ENCODE results near the gene CACNA1D. TPM values are rescaled to one million over a fixed set of nuclear protein-coding genes. Genes with fewer than 3 reads are reported as not detected.

Gene CACNA1D
- total RNA-seq, 4 donors from 2014 or later: 12.7 to 98.9 (median 25.0) TPM

GRCh38 chr3:53703630-53704362 is 209.4 kb downstream of the CACNA1D start:
- Histone ChIP-seq H3K36me3 (no peaks in the 10 kb centered on the region), H3K27ac (no peak overlapping the region), H3K9me3 (no peaks in the 10 kb centered on the region), H3K27me3 (no peaks in the 10 kb centered on the region), H3K4me3 (no peak overlapping the region), H3K4me1 (no peaks in the 10 kb centered on the region)
- no peak for TF ChIP-seq POLR2A (IDR thresholded peaks at IDR 0.05)
- no peak for TF ChIP-seq CTCF (IDR thresholded peaks at IDR 0.05)
- TF ChIP-seq EP300 (IDR thresholded peaks at IDR 0.05; ENCODE audit: low read depth): no peak
- TF ChIP-seq POLR2AphosphoS5 (IDR thresholded peaks at IDR 0.05): no peak
- DNase-seq: no peak
- in situ Hi-C loops (cut with MboI; ENCODE audit: low pct_ligation_motif_present in 1 of 4, low pct_unique_long_range_greater_than_20kb in 1 of 4, low sequenced_read_pairs in 3 of 4): loop anchor here in 2 of 4 donors (10.0 to 25.0 kb wide), 3 partner anchors 329 to 591 kb away; no protein-coding TSS in a partner anchor
- intact Hi-C loops (cut with DNase I; ENCODE audit: low total_unique reads): no loop called here
- 90 to 91% methylated on average over 4 to 13 of the region's 14 CpGs for WGBS, 2 donors (ENCODE audit: low coverage in 1 of 2)

GRCh38 chr3:53704363-53704725 is 209.9 kb downstream of the CACNA1D start:
- no peak for DNase-seq
- no peaks in the 10 kb centered on the region for H3K4me1 ChIP-seq
- H3K36me3 ChIP-seq: no peaks in the 10 kb centered on the region
- WGBS, 2 donors (ENCODE audit: low coverage in 1 of 2): 77% methylated on average over 4 of the region's 4 CpGs; no CpG with 5 or more reads in 1 of the 2 donors
- H3K4me3 ChIP-seq: no peak overlapping the region
- no peak overlapping the region for H3K27ac ChIP-seq
- in situ Hi-C loops (cut with MboI; ENCODE audit: low pct_ligation_motif_present in 1 of 4, low pct_unique_long_range_greater_than_20kb in 1 of 4, low sequenced_read_pairs in 3 of 4): loop anchor here in 2 of 4 donors (10.0 to 25.0 kb wide), 3 partner anchors 330 to 592 kb away; no protein-coding TSS in a partner anchor
- H3K27me3 ChIP-seq: no peaks in the 10 kb centered on the region
- intact Hi-C loops (cut with DNase I; ENCODE audit: low total_unique reads): no loop called here
- H3K9me3 ChIP-seq: no peaks in the 10 kb centered on the region
- TF ChIP-seq POLR2A (IDR thresholded peaks at IDR 0.05) (no peak), CTCF (IDR thresholded peaks at IDR 0.05) (no peak), EP300 (IDR thresholded peaks at IDR 0.05; ENCODE audit: low read depth) (no peak), POLR2AphosphoS5 (IDR thresholded peaks at IDR 0.05) (no peak)

GRCh38 chr3:53705024-53705745 is 210.8 kb downstream of the CACNA1D start:
- peaks cover 0 to 4% (median 0%) of the 10 kb centered on the region in 4 donors for H3K4me1 ChIP-seq
- no peak overlapping the region for H3K27ac ChIP-seq
- no peaks in the 10 kb centered on the region for H3K36me3 ChIP-seq
- no peaks in the 10 kb centered on the region for H3K9me3 ChIP-seq
- DNase-seq: no peak
- 78 to 90% methylated on average over 10 to 11 of the region's 11 CpGs for WGBS, 2 donors (ENCODE audit: low coverage in 1 of 2)
- TF ChIP-seq EP300 (IDR thresholded peaks at IDR 0.05; ENCODE audit: low read depth) (no peak), POLR2AphosphoS5 (IDR thresholded peaks at IDR 0.05) (no peak), POLR2A (IDR thresholded peaks at IDR 0.05) (no peak), CTCF (IDR thresholded peaks at IDR 0.05) (no peak)
- in situ Hi-C loops (cut with MboI; ENCODE audit: low pct_ligation_motif_present in 1 of 4, low pct_unique_long_range_greater_than_20kb in 1 of 4, low sequenced_read_pairs in 3 of 4) (loop anchor here in 2 of 4 donors (10.0 to 25.0 kb wide), 3 partner anchors 330 to 593 kb away; no protein-coding TSS in a partner anchor), intact Hi-C loops (cut with DNase I; ENCODE audit: low total_unique reads) (loop anchor here (5.0 kb wide), 1 partner anchor 408 kb away; no protein-coding TSS in a partner anchor)
- H3K4me3 ChIP-seq: no peak overlapping the region
- H3K27me3 ChIP-seq: no peaks in the 10 kb centered on the region

GRCh38 chr3:53705774-53706173 is 211.4 kb downstream of the CACNA1D start:
- Histone ChIP-seq H3K4me3 (no peak overlapping the region), H3K9me3 (no peaks in the 10 kb centered on the region), H3K27me3 (no peaks in the 10 kb centered on the region), H3K27ac (no peak overlapping the region), H3K36me3 (no peaks in the 10 kb centered on the region), H3K4me1 (peaks cover 0 to 6% (median 0%) of the 10 kb centered on the region in 4 donors)
- intact Hi-C loops (cut with DNase I; ENCODE audit: low total_unique reads) (loop anchor here (5.0 kb wide), 1 partner anchor 408 kb away; no protein-coding TSS in a partner anchor), in situ Hi-C loops (cut with MboI; ENCODE audit: low pct_ligation_motif_present in 1 of 4, low pct_unique_long_range_greater_than_20kb in 1 of 4, low sequenced_read_pairs in 3 of 4) (loop anchor here in 2 of 4 donors (10.0 to 25.0 kb wide), 3 partner anchors 331 to 593 kb away; no protein-coding TSS in a partner anchor)
- TF ChIP-seq EP300 (IDR thresholded peaks at IDR 0.05; ENCODE audit: low read depth) (no peak), POLR2AphosphoS5 (IDR thresholded peaks at IDR 0.05) (no peak), POLR2A (IDR thresholded peaks at IDR 0.05) (no peak), CTCF (IDR thresholded peaks at IDR 0.05) (no peak)
- no peak for DNase-seq
- WGBS, 2 donors (ENCODE audit: low coverage in 1 of 2): 77% methylated on average over 4 of the region's 4 CpGs; no CpG with 5 or more reads in 1 of the 2 donors
